Kidney epithelial cell (primary cell): ENCODE results near the gene GASK1A. TPM values are rescaled to one million over a fixed set of nuclear protein-coding genes. Genes with fewer than 3 reads are reported as not detected.

Source experiments
- DNase-seq: peaks from one replicate; pipeline ENCODE4 v3.0.0-alpha.2; 2010; ENCODE audit warnings: low read depth
- H3K27me3 ChIP-seq: 2 replicates; pipeline ENCODE4 v1.6.0; 2011; ENCODE audit warnings: low read length; ENCODE audit not compliant: control insufficient read depth, insufficient read depth
- H3K36me3 ChIP-seq: 2 replicates; pipeline ENCODE4 v1.5.1; 2011; ENCODE audit warnings: low read length; ENCODE audit not compliant: control insufficient read depth, insufficient read depth
- H3K4me3 ChIP-seq: 2 replicates; pipeline ENCODE4 v1.5.1; 2011; ENCODE audit warnings: low read depth, mild to moderate bottlenecking, control low read depth, low read length
- CTCF ChIP-seq: IDR thresholded peaks from 2 replicates; pipeline ENCODE4 v1.5.1; 2011; ENCODE audit warnings: mild to moderate bottlenecking, moderate library complexity, low read length, control low read depth, inconsistent platforms; ENCODE audit not compliant: insufficient read depth, poor library complexity, severe bottlenecking
- total RNA-seq: library from RNA; depleted of rRNA; stranded (reverse); fragments of >200 nt; gene quantifications from 2 replicates; pipeline ENCODE4 v1.2.3, GENCODE V29; 2015

GASK1A gene
- total RNA-seq, 1 donor from 2014 or later, result 1.0 TPM

GRCh38 chr3:43010638-43011037 lies 31.5 kb downstream of the GASK1A start:
- Histone ChIP-seq H3K36me3 (no peaks in the 10 kb centered on the region), H3K4me3 (no peak overlapping the region), H3K27me3 (peaks cover 3% of the 10 kb centered on the region)
- no peak for TF ChIP-seq CTCF
- no peak for DNase-seq

- Histone ChIP-seq H3K27me3 (peaks cover 3% of the 10 kb centered on the region), H3K36me3 (no peaks in the 10 kb centered on the region), H3K4me3 (no peak overlapping the region)
- TF ChIP-seq CTCF, result no peak
- DNase-seq, result no peak
These were observed 32.5 kb downstream of the GASK1A start for GRCh38 chr3:43011638-43012037.

- Histone ChIP-seq H3K4me3 (no peak overlapping the region), H3K36me3 (no peaks in the 10 kb centered on the region), H3K27me3 (peaks cover 3% of the 10 kb centered on the region)
- DNase-seq, result no peak
- TF ChIP-seq CTCF, result no peak
These were observed 33.1 kb downstream of the GASK1A start for GRCh38 chr3:43012174-43012573.

- peaks cover under 1% of the 10 kb centered on the region for H3K27me3 ChIP-seq
- DNase-seq, result no peak
- no peak for TF ChIP-seq CTCF
- H3K4me3 ChIP-seq, result no peak overlapping the region
- no peaks in the 10 kb centered on the region for H3K36me3 ChIP-seq
These were observed 34.1 kb downstream of the GASK1A start for GRCh38 chr3:43013256-43013655.

- no peak for TF ChIP-seq CTCF
- no peak for DNase-seq
These were observed 34.6 kb downstream of the GASK1A start for GRCh38 chr3:43013743-43014155.

GRCh38 chr3:43014241-43014640 lies 35.1 kb downstream of the GASK1A start:
- Histone ChIP-seq H3K4me3 (no peak overlapping the region), H3K27me3 (no peaks in the 10 kb centered on the region), H3K36me3 (no peaks in the 10 kb centered on the region)
- no peak for DNase-seq
- TF ChIP-seq CTCF, result no peak

More at GRCh38 chr3:43013743-43014155, 34.6 kb downstream of the GASK1A start:
- H3K36me3 ChIP-seq, result no peaks in the 10 kb centered on the region
- no peak overlapping the region for H3K4me3 ChIP-seq
- no peaks in the 10 kb centered on the region for H3K27me3 ChIP-seq
